HepG2 (cell line): ENCODE data around the gene MON1A. TPM values are rescaled to one million over a fixed set of nuclear protein-coding genes. Genes with fewer than 3 reads are reported as not detected.
A peak's percentile ranks its signal among the peaks of the same experiment; 100 is the strongest.

ENCODE experiments used
- CBX1 ChIP-seq: IDR thresholded peaks from one replicate; pipeline ENCODE4 v1.6.1; 2016; ENCODE audit warnings: antibody characterized with exemption, low read depth
- HDAC6 ChIP-seq: fragments of 200-600 bp; sonication (generic); IDR thresholded peaks from 2 replicates; pipeline ENCODE4 v1.7.0; 2017; ENCODE audit warnings: mild to moderate bottlenecking, antibody characterized with exemption, low read length, low read depth
- LCORL ChIP-seq, 2 experiments: fragments of 450-650 bp in 1 of 2; sonication (generic) in 1 of 2; formaldehyde crosslinking in 1 of 2; IDR thresholded peaks; 2 replicates each; pipeline versions ENCODE4 v1.5.0 to v1.6.1; 2017 to 2020; ENCODE audit warnings: antibody characterized with exemption in 1 of 2, missing genetic modification reagents in 1 of 2
- MED8 ChIP-seq: sonication (generic); formaldehyde crosslinking; IDR thresholded peaks from 2 replicates; pipeline ENCODE4 v1.8.1; 2023; ENCODE audit warnings: mild to moderate bottlenecking, missing genetic modification reagents; ENCODE audit not compliant: insufficient replicate concordance
- NFE2L1 ChIP-seq: sonication (generic); formaldehyde crosslinking; IDR thresholded peaks from 2 replicates; pipeline ENCODE4 v1.4.0; 2020; ENCODE audit warnings: missing genetic modification reagents, mild to moderate bottlenecking, borderline replicate concordance
- NFRKB ChIP-seq: fragments of 450-650 bp; IDR thresholded peaks from 2 replicates; pipeline ENCODE4 v1.6.1; 2017
- PCBP1 ChIP-seq: fragments of 200-400 bp; formaldehyde crosslinking; IDR thresholded peaks from 2 replicates; pipeline ENCODE4 v1.6.1; 2017; ENCODE audit warnings: mild to moderate bottlenecking, low read depth, low read length, borderline replicate concordance
- PLRG1 ChIP-seq: fragments of 450-650 bp; conservative IDR thresholded peaks from 2 replicates; pipeline ENCODE4 v1.6.1; 2016
- POLR2G ChIP-seq: fragments of 200-400 bp; formaldehyde crosslinking; IDR thresholded peaks from 2 replicates; pipeline ENCODE4 v1.6.1; 2018; ENCODE audit warnings: mild to moderate bottlenecking, low read depth, low read length, moderate library complexity
- RBFOX2 ChIP-seq: fragments of 200-400 bp; formaldehyde crosslinking; IDR thresholded peaks from 2 replicates; pipeline ENCODE4 v1.6.1; 2017; ENCODE audit warnings: low read depth, mild to moderate bottlenecking, low read length
- SALL1 ChIP-seq: sonication (generic); formaldehyde crosslinking; IDR thresholded peaks from 2 replicates; pipeline ENCODE4 v1.8.0; 2022; ENCODE audit warnings: mild to moderate bottlenecking, missing genetic modification reagents
- STAT6 ChIP-seq: sonication (generic); formaldehyde crosslinking; IDR thresholded peaks from 2 replicates; pipeline ENCODE4 v1.4.0; 2020; ENCODE audit warnings: missing genetic modification reagents, mild to moderate bottlenecking, borderline replicate concordance
- TCF12 ChIP-seq, 2 experiments: fragments of 450-650 bp in 1 of 2; sonication (generic) in 1 of 2; formaldehyde crosslinking in 1 of 2; IDR thresholded peaks; 2 replicates each; pipeline versions ENCODE4 v1.6.1 to v1.8.0; 2017 to 2022; ENCODE audit warnings: antibody characterized with exemption in 1 of 2, mild to moderate bottlenecking in 1 of 2, missing genetic modification reagents in 1 of 2, moderate library complexity in 1 of 2
- TMF1 ChIP-seq: sonication (generic); formaldehyde crosslinking; IDR thresholded peaks from 2 replicates; pipeline ENCODE4 v1.8.1; 2022; ENCODE audit warnings: low read depth, missing genetic modification reagents
- ZBTB20 ChIP-seq: sonication (generic); formaldehyde crosslinking; IDR thresholded peaks from 2 replicates; pipeline ENCODE4 v1.8.1; 2023; ENCODE audit warnings: missing genetic modification reagents, low read depth, mild to moderate bottlenecking, borderline replicate concordance
- ZBTB37 ChIP-seq: sonication (generic); formaldehyde crosslinking; IDR thresholded peaks from 2 replicates; pipeline ENCODE4 v1.4.0; 2020; ENCODE audit warnings: mild to moderate bottlenecking, missing genetic modification reagents
- ZFP1 ChIP-seq: IDR thresholded peaks from 2 replicates; pipeline ENCODE4 v1.6.1; 2016
- ZKSCAN5 ChIP-seq: sonication (generic); formaldehyde crosslinking; IDR thresholded peaks from 2 replicates; pipeline ENCODE4 v1.5.1; 2020; ENCODE audit warnings: mild to moderate bottlenecking, missing genetic modification reagents
- ZNF124 ChIP-seq: sonication (generic); formaldehyde crosslinking; IDR thresholded peaks from 2 replicates; pipeline ENCODE4 v1.4.0; 2020; ENCODE audit warnings: missing genetic modification reagents
- ZNF256 ChIP-seq: sonication (generic); formaldehyde crosslinking; conservative IDR thresholded peaks from 2 replicates; pipeline ENCODE4 v1.4.0; 2020; ENCODE audit warnings: missing genetic modification reagents
- ZNF337 ChIP-seq: sonication (generic); formaldehyde crosslinking; IDR thresholded peaks from 2 replicates; pipeline ENCODE4 v1.5.1; 2020; ENCODE audit warnings: missing genetic modification reagents, low read depth, mild to moderate bottlenecking, borderline replicate concordance
- ZNF468 ChIP-seq: sonication (generic); formaldehyde crosslinking; IDR thresholded peaks from 2 replicates; pipeline ENCODE4 v1.8.0; 2022; ENCODE audit warnings: mild to moderate bottlenecking, moderate library complexity, missing genetic modification reagents
- ZNF614 ChIP-seq: IDR thresholded peaks from 2 replicates; pipeline ENCODE4 v1.6.1; 2018; ENCODE audit warnings: missing biosample characterization, missing genetic modification reagents, inconsistent platforms, borderline replicate concordance
- ZNF724P ChIP-seq: sonication (generic); formaldehyde crosslinking; IDR thresholded peaks from 2 replicates; pipeline ENCODE4 v1.8.0; 2022; ENCODE audit warnings: missing genetic modification reagents, borderline replicate concordance
- ZNF740 ChIP-seq: sonication (generic); formaldehyde crosslinking; IDR thresholded peaks from 2 replicates; pipeline ENCODE4 v1.4.0; 2020; ENCODE audit warnings: missing genetic modification reagents
- ZNF790 ChIP-seq: sonication (generic); formaldehyde crosslinking; IDR thresholded peaks from 2 replicates; pipeline ENCODE4 v1.8.0; 2022; ENCODE audit warnings: missing genetic modification reagents, mild to moderate bottlenecking, borderline replicate concordance
- ZSCAN21 ChIP-seq: sonication (generic); formaldehyde crosslinking; IDR thresholded peaks from 2 replicates; pipeline ENCODE4 v1.8.0; 2022; ENCODE audit warnings: mild to moderate bottlenecking, missing genetic modification reagents, moderate library complexity, borderline replicate concordance
- polyA plus RNA-seq, 8 experiments: library from polyadenylated mRNA; depleted of rRNA in 3 of 8; stranded (reverse) in 7 of 8; unstranded in 1 of 8; fragments of >200 nt; fragmentation: Illumina TruSeq in 4 of 8; extraction: Trizol in 4 of 8; gene quantifications; 2 replicates each; pipeline versions ENCODE4 v1.2.1 to v1.2.3, GENCODE V29; 2011 to 2016; ENCODE audit warnings: low read depth in 4 of 8, missing spikeins in 1 of 8, mixed read lengths in 1 of 8; ENCODE audit not compliant: insufficient read depth in 1 of 8
- total RNA-seq, 5 experiments: library from RNA; depleted of rRNA; stranded (reverse); fragments of >200 nt; fragmentation: Illumina TruSeq; extraction: Trizol; gene quantifications; 2 replicates each; pipeline ENCODE4 v1.2.3, GENCODE V29; 2016; ENCODE audit warnings: low read depth in 1 of 5

Gene MON1A
- total and polyA plus RNA-seq, 2 of the 13 experiments (the other 11 are each of a cell fraction or from before 2014, with no cell fraction given), result 4.6 to 9.0 TPM

GRCh38 chr3:49903451-49904424 lies 25.9 kb downstream of the MON1A start, which contains the start of gene MST1R (continued):
- TF ChIP-seq ZNF124 (CRISPR knock-in tag) (no peak), CBX1 (no peak), POLR2G (0 out of 2 replicates have a peak, but pooled peaks have one; percentile 30), TCF12 (IDR thresholded peaks at IDR 0.05) (no peak), TCF12 (CRISPR knock-in tag; IDR thresholded peaks at IDR 0.05) (no peak), MED8 (CRISPR knock-in tag) (no peak), ZSCAN21 (CRISPR knock-in tag) (no peak), ZNF724P (CRISPR knock-in tag) (no peak), NFE2L1 (CRISPR knock-in tag) (no peak), STAT6 (CRISPR knock-in tag) (no peak), NFRKB (no peak), TMF1 (no peak), PCBP1 (no peak), LCORL (IDR thresholded peaks at IDR 0.05) (no peak), LCORL (CRISPR knock-in tag; IDR thresholded peaks at IDR 0.05) (no peak), SALL1 (CRISPR knock-in tag) (no peak), ZNF468 (no peak), ZNF614 (no peak), HDAC6 (no peak), ZFP1 (CRISPR knock-in tag) (no peak), ZNF256 (CRISPR knock-in tag) (no peak), PLRG1 (no peak), ZBTB37 (CRISPR knock-in tag) (no peak), ZKSCAN5 (CRISPR knock-in tag) (no peak), ZNF740 (no peak), ZNF337 (no peak), ZNF790 (CRISPR knock-in tag) (no peak), ZBTB20 (CRISPR knock-in tag) (no peak), RBFOX2 (peak; percentile 61)
